Eye (tissue), 1 donor: ENCODE data around the gene PRX.
"Not testable (repeated sequence)": the region's sequence is repeated elsewhere in the genome, so short reads cannot be mapped to it uniquely, and the experiment has no call there.

Experiments used
- DNase-seq: peaks from one replicate; pipeline ENCODE4 v3.0.0-alpha.2; 2015

Gene PRX

DNA sequence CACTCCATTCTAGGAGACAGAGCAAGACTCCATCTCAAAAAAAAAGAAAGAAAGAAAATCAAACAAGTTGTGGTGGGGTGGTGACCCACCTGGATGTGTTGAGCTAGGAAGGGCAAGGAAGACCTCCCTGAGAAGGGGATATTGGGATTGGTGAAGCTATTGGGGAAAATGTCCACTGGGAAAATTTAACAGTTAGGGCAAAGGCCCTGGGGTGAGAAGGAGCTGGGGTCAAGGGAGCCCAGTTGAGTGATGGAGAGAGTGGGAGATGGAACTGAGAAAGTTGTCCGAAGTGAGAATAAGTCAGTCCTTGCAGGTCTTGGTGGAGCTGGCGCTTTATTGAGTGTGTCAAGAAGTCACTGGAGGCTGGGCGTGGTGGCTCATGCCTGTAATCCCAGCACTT is 25.1 kb upstream of the PRX start:
- DNase-seq = no peak

DNA sequence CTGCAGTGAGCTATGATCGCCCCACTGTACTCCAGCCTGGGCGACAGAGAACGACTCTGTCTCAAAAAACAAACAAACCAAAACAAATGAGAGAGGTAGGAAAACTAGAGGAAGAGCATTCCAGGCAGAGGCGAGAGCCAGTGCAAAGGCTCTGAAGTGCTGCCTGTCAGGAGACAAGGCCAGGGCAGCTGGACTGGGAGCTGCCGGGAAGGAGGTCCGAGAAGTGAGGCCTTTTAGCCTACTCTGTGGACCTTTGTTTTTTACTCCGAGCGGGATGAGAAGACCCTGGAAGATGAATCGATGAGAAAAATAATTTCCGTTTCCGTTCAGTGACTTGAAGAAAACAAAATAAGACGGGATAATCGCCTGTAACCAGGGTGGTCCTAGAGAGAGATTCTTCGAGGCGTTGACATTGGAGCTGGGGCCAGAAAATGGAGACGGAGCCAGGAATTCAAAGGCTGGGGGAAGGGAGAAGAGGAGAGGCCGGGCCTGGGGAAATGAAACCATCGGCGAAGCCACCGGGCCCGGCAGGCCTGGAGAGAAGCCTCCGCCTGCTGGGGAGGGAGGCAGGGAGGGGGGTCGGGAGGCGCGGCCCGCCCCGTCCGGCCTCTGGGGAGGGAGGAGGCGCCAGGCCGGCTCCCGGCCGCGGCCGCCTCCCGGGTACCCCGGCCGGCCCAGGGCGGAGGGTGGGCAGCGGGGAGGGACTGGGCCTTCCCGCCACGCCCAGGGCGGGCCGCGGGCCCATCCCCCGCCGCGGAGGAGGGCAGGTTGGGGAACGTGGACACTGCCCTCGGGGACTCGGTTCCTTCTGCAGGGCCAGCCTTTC is 20.4 kb upstream of the PRX start:
- DNase-seq = peak; percentile 96

DNA sequence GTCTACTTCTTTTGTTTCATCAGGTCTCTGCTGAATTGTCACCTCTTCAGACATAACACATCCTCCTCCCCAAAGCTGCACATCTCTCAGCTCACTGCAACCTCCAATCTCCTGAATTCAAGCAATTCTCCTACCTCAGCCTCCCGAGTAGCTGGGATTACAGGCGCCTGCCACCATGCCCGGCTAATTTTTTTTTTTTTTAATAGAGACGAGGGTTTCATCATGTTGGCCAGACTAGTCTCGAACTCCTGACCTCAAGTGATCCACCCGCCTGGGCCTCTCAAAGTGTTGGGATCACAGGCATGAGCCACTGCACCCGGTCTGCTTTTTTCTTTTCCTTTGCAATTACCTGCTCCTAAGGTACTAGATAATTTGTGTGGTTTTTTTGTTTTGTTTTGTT is 19.6 kb upstream of the PRX start:
- not testable (repeated sequence) for DNase-seq

DNA sequence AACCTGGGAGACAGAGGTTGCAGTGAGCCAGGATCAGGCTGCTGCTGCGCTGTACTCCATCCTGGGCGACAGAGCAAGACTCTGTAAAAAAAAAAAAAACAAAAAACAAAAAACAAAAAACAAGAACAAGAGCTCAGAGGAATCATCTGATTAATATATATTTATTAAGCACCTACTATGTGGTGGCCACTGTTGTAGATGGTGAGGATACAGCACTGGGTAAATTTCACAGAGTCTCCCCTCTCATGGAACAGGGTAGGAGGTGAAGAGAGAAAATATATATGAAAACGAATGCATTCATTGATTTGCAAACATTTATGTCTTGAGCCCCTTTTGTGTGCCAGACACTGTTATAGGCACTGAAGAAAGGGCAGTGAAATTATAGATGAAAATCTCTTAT is 18.5 kb upstream of the PRX start:
- DNase-seq = no peak

DNA sequence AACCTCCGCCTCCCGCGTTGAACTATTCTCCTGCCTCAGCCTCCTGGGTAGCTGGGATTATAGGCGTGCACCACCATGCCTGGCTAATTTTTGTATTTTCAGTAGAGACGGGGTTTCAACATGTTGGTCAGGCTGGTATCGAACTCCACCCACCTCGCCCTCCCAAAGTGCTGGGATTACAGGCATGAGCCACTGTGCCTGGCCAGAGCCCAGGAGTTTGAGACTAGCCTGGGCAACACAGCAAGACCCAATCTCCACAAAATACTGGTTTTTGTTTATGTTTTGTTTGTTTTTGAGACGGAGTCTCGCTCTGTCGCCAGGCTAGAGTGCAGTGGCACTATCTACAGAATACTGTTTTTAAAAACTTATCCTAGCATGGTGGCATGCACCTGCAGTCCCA is 17.1 kb upstream of the PRX start:
- DNase-seq = not testable (repeated sequence)

DNA sequence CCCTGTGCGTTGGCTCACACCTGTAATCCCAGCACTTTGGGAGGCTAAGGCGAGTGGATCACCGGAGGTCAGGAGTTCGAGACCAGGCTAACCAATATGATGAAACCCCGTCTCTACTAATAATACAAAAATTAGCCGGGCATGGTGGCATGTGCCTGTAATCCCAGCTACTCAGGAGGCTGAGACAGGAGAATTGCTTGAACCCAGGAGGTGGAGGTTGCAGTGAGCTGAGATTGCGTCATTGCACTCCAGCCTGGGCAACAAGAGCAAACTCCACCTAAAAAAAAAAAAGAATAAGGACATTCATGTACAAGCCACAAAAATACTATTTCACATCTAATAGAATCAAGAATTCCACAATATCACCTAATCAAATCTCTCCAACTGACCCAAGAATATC is 15.0 kb upstream of the PRX start:
- not testable (repeated sequence) for DNase-seq

DNA sequence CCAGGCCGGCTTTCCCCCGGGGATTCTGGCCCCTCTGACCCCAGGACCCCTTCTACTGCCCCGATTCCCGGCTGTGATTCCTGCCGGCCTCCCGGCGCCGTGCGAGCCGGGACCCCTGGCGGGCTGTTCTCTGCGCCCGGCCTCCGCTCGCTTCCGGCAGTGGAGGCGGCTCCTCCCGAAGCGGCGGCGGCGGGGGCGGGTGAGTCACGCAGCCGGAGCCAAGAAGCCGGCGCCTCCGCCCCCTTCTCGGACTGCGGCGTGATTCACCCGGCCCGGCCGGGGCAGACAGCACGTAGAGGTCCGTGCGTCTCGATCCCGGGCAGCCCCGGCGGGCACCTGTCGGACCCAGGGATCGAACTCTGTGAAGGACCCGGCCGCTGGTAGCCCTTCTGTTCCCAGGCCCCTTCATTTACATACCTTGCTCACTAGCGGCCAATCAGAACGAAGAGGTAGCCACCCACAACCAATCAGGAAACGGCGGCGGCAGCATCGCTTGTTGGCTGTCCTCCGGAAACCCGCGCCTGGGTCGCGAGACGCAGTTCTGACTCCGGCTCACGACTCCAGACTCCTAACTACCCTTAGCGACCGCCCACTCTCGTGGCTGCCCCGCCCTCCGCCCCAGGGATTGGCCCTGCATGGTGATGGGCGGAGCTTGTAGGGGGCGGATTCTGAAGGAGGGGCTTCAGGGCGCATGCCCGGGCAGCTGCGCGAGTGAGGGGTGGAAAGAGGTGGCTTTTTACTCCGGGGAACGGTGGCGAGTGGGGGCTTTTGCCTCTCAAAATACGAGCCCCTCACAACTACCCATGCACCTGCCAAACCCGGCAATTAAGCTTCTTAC is 12.5 kb upstream of the PRX start, which contains the start of gene SERTAD1:
TSS of gene SERTAD1 (minus strand) at position 543 of the 838 bp plus-strand sequence. CDS start 2,446 bp downstream, outside the sequence.
- peak; percentile 100 for DNase-seq

DNA sequence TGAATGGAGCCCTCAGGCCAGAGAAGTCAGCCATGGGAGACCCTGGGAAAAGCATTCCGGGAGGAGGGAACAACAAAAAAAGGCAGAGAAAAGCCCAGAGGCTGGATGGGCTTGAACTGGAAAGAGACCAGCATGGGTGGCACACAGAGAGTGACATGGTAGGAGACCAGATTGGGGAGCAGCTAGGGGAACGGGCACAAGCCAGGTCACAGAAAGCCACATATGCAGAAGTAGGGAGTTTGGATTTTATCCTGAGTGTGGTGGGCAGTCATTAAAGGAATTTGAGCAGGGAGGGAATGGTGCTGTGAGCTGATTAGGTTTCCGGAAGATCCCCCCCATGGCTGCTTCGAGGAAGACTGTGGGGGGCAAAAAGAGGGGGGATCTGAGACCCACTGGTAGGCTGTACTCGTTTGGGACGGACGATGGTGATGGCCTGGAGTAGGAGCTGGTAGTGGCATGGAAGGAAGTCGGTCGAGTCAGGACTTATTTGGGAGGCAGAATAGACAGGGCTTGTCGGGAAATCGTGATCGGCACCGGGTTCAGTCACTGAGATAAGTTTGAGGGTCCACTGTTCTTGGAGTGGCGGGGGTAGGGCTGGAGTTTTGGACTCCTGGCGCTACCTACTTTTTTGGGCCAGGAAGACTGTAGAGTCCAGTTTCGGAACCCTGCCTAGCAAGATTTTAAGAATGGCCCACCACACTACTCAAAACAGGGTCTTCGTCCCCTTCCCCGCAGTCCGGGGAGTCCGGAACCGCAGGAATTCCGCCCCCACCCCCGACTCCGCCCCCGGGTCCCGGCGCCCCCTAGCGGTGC is 11.7 kb upstream of the PRX start:
- peak; percentile 87 for DNase-seq

DNA sequence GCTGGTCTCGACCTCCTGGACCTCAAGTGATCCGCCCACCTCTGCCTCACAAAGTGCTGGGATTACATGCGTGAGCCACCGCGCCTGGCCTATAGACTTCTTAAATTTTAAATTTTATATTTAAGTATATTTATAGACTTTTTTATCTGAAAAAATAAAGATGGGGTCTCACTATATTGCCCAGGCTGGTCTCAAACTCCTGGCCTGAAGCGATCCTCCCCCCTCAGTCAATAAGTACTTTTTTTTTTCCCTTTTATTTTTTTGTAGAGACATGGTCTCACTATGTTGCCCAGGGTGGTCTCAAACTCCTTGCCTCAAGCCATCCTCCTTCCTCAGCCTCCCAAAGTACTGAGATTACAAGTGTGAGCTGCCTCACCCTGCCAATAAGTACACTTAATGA is 10.8 kb upstream of the PRX start:
- DNase-seq = no peak

DNA sequence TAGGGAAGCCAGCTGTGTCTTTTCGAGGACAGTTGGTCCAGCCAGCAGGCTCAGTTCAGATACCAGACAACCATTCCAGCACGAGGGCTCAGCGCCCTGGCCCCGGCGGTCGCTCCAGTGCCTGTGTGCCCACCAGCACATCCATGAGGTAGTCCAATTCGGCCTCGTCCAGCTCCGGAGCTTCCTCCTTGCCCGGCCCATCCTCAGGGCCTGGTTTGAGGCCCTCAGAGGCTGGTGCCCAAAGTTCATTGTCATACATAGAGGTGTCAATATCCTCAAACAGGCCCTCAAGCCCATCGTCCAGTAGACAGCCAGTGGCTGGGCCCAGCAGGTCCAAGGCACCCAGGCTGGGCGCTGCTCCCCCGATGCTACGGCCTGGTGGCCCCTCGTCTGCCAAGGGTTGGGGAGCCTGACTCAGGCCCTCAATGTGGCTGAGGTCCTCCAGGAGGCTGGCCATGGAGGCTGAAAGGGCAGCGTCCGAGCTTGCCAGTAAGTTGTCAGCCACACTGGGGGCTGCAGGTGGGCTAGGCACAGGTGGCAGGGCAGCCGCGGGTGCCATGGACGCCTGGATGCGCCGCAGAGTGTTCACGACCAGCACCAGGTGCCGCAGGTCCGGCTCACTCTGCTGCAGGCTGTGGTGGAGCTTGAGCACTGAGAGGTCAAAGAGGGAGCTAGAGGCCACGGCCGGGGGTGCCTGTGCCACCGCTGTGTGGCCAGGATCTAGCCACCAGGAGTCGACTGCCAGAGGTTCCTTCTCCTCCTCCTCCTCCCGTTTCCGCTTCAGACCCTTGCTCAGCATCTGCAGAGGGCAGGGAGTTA is 9.8 kb upstream of the PRX start:
- no peak for DNase-seq

DNA sequence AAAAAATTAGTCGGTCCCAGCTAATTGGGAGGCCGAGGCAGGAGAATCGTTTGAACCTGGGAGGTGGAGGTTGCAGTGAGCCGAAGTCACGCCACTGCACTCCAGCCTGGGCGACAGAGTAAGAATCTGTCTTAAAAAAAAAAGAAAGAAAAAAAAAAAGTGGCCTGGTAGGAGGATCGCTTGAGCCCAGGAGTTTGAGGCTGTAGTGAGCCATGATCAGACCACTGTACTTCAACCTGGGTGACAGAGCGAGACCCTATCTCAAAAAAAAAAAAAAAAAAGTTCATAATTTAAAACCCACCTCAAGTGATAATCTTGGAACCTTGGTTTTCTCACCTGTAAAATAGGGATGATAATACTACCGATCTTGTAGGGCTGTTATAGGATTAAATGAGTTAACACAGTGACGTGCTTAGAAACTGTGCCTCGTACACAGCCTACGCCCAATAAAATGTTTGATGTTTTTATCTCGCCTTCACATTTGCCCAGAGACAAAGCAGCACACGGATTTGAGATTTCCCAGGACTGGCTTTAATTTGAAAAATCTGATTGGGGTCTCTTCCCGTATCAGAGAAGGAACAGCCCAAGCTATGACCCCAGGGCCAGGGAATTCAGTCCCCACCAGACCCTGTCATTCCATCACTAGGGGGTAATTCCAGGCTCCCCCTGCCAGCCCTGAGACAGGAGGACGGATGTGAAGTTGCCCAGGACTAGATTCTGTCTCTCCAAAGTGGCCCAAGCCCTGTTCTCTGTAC is 9.0 kb upstream of the PRX start:
- DNase-seq = no peak

DNA sequence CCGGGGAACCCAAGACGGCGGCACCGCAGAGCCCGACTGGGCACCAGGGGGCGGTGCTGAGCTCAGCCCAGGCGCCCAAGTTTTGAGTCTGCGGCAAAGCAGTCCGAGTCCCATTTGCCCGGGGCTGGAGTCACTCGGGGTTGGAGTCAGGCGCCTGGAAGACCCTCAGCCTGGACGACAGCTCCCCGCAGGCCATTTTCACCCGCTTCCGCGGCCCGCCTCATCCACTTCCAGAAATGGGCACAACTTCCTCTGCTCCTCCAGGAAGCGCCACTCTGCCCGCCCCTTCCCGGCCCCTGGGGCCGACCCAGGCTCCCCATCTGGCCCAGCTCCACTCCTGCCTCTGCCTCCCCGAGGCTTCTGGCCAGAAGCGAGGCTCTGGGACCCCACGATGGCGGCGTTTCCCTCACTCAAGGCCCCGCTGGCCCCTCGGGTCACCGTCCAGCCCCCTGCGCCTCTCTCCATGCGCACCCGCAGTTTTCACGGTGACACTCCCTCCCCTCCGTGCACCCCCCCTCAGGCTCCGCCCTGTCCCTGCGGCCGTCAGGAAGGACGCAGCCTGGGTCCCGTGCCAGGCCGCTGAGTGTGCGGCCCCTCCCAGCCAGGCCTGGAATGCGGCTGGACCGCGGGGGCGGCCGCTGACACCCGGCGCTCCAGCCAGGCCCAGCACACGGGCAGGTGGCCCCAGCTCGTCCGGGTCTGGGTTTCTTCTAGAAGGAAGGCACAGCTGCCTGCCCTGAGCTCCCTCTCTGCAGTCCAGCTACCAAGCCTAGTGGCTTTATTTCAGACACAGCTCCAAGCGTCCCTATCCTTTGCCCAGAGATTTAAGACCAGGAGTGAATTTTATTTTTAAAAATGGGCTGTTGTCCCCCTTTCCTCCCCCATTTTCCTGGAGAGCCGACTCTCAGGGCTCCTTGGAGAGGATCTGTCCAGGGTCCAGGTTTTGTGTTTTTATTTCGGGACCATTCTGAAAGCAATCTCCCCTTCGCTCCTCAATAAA is 7.9 kb upstream of the PRX start:
- DNase-seq = peak; percentile 93

DNA sequence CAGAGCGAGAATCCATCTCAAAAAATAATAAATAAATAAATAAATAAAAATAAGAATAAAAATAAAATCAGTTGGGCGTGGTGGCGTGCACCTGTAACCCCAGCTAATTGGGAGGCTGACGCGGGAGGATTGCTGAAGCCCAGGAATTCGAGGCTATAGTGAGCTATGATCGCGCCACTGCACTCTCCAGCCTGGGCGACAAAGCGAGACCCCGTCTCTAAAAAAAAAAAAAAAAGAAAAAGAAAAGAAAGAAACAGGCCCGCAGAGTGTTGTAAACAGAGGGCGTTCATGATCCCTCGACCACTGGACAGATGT is 7.2 kb upstream of the PRX start:
- no peak for DNase-seq

DNA sequence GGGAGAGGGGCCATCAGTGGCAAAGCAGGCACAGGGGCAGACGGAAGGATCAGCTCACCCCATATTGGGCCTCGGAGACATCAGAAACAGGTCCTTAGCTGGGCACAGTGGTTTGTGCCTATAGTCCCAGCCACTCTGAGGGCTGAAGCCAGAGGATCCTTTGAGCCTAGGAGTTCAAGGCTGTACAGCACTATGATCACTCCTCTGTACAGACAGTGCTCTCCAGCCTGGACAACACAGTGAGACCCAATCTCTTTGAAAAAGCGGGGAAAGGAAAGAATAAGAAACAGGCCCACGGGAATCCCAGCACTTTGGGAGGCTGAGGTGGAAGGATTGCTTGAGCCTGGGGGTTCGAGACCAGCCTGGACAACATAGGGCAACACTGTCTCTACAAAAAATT is 6.6 kb upstream of the PRX start:
- no peak for DNase-seq

DNA sequence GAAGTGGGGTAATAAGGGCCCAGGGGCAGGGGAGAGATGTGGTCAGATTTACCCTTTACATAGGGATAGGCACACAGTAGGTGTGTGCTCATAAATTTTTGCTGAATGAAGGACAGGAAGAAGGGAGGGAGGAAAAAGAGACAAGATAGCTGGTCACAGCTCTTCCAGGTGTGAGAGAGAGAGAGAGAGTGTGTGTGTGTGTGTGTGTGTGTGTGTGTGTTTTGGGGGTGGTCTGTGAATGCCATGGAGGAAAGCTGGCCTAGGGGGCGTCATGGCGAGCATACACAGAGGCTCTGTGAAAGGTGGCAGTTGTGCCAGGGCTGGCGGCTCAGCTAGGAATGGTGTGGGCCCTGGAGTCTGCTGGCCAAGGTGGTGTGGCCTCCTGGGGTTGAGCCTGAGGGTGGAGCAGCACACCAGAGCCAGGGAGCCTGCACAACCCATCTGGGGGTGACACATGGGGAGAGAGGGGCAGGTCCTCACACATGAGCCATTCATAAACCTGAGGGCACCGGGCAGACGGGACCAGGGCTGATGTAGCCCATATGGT is 6.0 kb upstream of the PRX start:
- no peak for DNase-seq

DNA sequence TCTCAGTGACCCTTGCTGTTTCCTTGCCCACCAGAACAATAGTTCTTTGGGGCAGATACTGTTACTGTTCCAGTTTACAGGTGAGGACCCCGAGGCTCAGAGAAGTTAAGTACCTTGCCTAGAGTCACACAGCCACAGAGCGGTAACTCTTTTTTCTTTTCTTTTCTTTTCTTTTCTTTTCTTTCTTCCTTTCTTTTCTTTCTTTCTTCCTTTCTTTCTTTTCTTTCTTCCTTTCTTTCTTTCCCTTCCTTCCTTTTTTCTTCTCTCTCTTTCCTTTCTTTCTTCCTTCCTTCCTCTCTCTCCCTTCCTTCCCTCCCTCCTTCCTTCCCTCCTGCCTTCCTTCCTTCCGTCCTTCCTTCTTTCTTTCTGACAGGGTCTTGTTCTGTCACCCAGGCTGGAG is 4.9 kb upstream of the PRX start:
- no peak for DNase-seq

DNA sequence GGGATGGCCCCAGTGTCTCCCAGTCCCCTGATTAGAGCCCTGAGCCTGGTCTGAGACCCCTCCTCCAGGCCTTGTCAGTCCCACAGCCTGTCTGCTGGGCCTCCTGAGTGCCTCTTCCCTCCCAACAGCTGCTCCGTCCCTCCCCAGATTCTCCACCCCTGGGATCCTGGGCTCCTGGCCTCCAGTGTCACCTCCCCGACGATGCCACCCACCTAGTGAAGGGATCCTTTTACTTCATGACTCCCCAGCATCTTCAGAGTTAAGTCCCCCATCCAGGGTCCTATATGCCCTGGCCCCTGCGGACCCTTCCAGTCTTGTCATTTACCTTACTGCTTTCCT is 4.4 kb upstream of the PRX start:
- DNase-seq = no peak

DNA sequence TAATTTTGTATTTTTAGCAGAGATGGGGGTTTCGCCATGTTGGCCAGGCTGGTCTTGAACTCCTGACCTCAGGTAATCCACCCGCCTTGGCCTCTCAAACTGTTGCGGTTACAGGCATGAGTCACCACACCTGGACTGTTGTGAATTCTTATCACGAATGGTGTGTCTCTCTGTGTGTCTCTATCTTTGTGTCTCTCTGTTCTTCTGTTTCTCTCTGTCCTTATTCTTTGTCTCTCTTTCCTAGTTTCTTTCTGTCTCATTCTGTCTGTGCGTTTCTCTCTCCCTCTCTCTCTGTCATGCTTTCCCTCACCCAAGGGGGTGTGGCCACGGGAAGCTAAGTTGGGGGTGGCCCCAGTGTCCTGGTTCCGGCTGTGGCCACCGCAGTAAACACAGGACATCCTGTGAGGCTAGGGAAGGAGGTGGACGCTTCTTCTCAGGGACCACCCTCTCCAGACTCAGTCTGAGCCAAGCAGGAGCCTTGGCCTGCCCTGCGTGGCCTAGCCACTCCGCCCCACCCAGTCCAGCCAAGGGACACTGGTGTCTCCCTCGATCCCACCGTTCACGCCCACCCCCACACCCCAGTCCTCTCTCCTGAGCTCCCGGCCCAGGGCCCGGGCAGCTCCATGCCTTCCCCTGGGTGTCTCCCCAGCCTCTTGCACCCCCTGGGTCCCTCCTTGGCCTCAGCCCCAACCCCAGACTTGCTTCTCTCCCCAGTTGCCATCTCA is 3.9 kb upstream of the PRX start:
- DNase-seq = no peak

DNA sequence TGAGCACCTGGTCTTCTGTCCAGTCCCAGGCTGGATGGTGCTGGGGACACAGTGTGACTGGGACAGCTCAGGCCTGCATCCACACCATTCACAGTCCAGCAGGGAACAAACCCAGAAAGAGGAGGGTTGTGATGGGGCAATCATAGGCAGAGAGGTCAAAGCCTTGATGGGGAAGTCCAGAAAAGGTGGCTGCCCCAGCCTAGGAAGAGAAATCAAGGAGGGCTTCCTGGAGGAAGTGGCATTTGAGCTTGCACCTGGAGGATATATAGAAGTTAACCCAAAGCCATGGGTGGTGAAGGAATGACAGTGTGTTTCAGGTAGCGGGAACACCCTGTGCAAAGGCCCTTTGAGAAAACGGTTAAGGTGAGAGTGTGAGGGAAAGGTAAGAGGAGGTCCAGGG is 2.6 kb upstream of the PRX start:
- DNase-seq = no peak
